Epithelial cell of prostate (primary cell): Measurements from ENCODE around the gene PRR5.

Experiments used
- DNase-seq: peaks from one replicate; pipeline ENCODE4 v3.0.0-alpha.2; 2011; ENCODE audit warnings: low read depth, low spot score
- H3K27ac ChIP-seq: fragments of 450-650 bp; 2 replicates; pipeline ENCODE4 v1.5.1; 2017; ENCODE audit warnings: mild to moderate bottlenecking

Gene PRR5

DNA sequence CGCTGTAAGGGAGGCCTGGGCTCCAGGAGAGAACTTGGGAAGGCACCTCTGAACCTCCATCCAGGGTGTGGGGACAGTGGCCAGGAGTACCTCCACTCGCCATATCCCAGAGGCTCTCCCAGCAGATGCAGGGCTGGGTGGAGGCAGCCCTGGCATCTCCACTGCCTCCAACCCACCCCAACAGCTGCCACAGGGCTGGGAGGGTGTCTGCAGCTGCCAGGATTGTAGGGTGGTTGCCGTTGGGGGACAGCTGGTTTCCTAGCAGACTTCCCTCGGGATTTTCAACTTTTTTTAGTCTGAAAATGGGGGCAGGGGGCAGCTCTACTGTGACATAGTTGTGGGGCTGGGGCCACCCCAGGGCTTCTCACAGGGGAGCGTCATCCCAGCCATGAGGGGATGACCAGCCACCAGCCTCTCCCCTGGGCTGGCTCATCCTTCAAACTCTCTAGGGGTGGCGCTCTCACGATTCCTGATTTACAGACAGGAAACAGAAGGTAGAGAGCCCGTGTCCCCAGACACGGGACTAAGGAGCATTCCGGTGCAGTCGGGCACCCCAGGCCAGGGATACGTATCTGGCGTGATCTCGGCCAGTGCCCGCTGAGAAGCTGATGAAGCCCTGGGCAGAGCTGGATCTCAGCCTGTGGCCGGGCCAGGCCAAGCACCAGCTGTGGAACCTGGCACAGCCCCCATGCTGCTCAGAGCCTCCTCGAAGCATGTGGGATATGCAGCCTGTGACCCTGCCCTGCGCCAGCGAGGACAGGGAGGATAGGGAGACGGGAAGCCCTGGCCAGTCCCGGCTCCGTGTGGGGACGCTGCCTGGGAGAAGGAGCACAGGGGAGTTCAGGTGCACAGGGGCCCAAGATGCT is 9.9 kb downstream of the PRR5 start:
- DNase-seq, result no peak
- no peak overlapping the region for H3K27ac ChIP-seq

DNA sequence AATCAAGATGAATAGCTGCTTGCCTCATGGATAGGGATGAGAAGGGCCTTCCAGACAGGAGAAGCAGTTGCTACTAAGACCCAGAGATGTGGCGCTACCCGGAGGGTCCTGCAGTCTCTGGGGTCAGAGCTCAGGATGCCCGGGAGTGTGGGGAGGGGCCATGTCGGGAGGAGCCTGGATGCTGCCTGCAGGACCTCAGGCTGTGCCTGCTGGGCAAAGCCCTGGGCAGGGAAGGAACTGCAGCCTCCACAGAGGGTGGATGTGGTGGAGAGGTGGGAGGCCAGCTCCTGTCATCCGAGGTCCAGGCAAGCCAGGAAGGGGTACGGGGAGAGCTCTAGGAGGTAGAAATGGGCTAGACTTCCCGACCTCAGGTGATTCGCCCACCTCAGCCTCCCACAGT is 11.0 kb downstream of the PRR5 start:
- DNase-seq, result no peak
- H3K27ac ChIP-seq, result no peak overlapping the region

DNA sequence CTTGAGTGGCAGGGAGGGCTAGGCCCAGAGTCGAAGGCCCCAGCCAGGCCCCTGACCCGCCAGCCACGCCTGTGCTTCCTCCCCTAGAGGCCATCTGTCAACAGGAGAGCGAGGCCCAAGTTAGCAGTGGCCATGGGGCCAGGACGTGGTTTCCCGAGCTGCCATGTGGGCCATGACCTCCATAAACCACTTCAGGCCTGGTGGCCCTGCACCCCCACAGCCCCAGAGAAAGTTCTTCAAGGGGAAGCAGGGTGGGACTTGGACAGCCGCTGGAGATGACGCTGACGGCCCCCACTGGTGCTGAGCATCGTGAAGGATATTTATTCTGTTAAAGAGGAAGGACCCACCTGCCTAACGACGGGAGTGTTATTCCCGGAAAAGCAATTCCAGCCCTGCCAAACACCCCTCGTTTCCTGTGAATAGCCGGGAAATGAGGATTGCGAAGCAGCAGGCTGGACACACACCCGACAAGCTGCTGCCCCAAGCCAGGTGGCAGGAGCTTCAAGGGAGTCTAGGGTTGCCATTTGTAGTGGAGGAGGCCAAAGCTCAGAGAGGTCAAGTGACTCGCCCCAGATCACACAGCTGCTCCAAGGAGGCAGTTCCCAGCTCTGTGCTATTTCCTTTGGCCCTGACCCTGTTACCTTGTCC is 12.8 kb downstream of the PRR5 start:
- DNase-seq, result no peak
- no peak overlapping the region for H3K27ac ChIP-seq

DNA sequence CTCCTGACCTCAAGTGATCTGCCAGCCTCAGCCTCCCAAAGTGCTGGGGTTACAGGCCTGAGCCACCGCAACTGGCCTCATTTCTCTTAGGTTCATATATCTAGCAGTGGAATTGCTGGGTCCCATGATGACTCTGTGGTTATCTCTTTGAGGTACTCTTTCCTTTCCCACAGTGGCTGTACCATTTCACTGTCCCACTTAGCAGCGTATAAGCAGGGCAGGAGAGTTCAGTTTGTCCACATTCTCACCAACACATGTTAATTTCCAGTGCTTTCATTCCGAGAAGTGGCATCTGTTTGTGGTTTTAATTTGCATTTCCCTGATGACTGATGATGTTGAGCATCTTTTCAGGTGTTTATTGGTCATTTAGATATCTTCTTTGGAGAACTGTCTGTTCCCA is 16.4 kb downstream of the PRR5 start:
- DNase-seq, result no peak
- no peak overlapping the region for H3K27ac ChIP-seq

DNA sequence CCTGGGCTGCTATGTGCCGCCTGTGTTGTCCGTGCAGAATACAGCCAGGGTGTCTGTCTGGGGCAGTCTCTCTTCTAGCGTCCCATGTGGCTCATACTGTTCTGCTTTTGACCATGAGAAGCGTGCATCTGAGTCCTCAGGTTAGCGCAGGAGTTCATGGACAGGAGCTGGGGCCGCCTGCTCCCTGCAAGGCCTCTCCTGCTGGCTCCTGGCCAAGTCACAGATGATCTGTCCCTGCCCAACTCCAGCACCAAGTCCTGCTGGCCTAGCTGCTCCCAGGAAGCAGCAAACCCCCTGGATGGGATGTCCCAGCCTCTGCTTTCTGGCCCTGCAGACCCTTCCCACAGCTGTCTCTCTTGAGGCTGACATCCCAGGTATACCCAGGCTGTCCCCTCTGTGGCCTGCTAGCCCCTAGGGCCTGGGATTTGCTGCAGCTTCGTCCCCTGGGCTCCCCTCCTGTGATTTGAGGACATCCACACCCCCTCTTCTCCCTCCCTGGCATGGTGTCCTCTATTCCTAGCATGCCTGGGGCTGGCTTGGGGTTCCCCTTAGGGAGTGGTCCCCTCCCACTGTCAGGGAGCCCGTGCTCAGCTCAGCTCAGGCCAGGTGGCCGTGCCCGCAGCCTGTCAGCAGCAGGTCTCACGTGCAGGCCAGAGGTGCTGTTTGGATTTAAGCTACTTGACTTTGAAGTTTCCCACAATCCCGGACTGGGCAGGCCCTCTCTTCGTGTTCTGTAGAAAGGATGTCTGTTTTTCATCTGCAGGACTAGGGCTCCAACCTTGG is 17.8 kb downstream of the PRR5 start:
- no peak overlapping the region for H3K27ac ChIP-seq

DNA sequence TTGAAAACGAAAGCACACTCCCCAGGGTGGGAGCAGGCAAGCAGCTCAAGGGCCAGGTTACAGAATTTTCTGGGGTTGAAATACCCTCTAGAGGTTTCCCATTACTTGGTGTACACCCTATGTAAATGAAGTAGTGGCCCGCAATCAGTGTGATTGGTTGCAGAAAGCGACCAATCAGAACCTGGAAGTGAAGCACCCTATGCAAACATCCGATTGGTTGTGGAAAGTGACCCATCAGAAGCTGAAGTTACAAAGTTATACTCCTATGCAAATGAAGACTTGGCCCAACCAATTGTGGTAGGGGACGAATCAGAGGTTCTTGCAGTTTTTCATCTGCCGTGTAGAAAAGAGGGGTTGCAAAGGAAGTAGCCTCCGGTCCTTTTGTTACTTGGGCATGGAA is 19.2 kb downstream of the PRR5 start:
- DNase-seq, result no peak
- no peak overlapping the region for H3K27ac ChIP-seq

More for the DNA sequence above, 17.8 kb downstream of the PRR5 start:
- no peak for DNase-seq

DNA sequence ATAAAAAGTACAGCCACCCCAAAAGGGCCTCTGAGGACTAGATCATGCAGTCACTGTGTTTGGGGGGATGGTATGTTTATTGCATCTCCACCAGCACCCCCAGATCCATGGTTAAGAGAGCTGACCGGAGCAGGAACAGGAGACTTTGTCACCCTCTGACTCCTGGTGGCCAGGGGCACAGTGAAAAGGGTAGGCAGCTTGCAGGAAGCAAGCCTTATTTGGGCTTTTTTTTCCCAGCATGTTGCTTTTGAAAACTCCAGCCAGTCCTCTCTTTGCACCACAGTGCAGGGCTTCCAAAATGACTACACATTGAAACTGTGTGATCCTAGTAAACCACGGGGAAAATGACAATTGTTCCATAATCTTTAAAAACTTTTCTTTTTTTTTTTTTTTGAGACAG is 20.6 kb downstream of the PRR5 start:
- H3K27ac ChIP-seq, result no peak overlapping the region
- no peak for DNase-seq

DNA sequence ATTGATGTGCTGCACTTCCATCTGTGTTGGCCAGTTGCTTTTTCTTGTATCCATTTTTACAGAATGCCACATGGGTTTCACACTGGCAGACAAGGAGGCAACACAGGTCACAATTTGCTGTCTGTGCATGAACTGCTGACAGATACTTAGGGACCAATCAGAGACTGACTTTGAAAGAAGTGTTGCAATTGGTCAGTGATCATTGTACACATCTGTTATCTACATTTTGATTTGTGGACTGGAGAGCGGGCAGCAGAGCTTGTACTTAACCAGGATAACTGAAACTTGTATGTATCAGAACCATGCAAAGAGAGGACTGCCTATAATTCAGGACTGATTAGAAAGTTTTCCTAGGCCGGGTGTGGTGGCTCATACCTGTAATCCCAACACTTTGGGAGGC is 21.8 kb downstream of the PRR5 start:
- DNase-seq, result no peak
- H3K27ac ChIP-seq, result no peak overlapping the region

DNA sequence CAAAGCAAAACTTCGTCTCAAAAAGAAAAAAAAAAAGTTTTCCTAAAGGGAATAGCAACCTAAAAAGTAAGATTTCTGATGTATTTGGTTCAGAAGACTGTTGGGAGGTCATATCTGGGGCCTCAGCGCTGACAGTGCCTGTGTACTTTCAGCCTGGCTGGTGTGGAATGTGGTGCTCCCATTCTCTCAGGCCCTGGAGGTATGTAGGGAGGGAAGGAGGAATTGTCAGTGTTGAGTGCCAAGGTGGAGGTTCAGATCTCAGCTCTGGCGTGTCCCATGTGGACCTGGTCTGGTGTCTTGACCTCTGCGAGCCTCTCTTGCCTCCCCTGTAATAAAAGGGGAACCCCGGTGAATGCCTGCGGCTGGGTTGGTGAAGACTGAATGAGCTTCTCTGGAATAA is 22.4 kb downstream of the PRR5 start:
- H3K27ac ChIP-seq, result no peak overlapping the region
- no peak for DNase-seq

DNA sequence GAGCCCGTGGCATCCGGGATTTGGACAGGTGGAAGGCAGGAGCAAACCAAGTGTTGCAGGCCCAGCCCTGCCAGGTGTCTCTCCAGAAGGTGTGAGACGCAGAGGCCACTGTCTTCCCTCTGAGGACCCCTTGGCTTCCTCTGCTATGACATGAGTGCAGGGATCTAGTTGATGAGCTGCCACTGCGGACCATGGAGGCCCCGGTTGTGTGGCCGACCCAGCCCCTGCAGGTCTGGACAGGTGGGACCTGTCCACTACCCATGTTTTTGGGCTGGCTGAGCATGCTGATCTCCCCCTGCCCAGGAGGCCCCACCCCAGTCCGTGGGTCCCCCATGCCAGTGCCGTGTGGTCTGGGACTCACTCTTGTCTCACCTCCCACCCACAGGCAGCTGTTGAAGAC is 22.9 kb downstream of the PRR5 start:
- no peak for DNase-seq
- no peak overlapping the region for H3K27ac ChIP-seq

DNA sequence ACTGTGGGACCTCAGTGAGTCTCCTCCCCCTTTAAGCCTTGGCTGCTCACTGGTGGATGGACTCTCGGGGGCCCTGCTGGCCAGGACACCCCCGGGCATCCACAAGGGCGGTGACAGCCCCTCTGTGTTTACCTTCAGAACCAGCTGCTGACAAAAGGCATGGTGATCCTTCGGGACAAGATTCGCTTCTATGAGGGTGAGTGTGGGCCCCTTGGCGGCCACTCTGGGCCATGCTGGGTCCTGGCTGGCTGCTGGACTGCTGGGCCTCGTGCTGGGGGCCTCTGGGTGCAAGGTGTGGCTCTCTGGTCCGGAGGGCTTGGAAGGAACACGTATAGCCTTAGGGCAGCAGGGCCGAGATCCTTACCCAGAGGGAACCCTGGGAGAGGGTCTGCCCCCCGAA is 24.4 kb downstream of the PRR5 start:
- no peak overlapping the region for H3K27ac ChIP-seq
- DNase-seq, result no peak

DNA sequence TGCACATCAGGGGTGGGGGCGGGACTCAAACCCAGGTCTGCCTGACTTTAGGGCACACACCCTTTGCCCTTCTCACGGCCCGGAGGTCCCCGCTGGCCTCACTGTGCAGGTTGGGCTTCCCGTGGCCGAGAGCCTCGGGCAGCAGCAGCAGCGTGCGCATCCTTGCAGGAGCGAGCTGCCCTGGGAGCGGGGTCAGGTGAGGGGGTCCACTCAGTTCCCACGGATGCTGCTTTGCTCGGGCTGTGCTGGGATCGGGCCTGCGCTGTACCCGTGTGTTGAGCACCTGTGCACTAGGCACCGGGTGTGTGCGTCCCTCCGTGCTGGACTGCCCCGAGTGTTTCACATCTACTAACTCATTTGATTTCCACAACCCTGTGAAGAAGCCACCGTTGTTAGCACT is 25.1 kb downstream of the PRR5 start:
- DNase-seq, result no peak
- no peak overlapping the region for H3K27ac ChIP-seq

DNA sequence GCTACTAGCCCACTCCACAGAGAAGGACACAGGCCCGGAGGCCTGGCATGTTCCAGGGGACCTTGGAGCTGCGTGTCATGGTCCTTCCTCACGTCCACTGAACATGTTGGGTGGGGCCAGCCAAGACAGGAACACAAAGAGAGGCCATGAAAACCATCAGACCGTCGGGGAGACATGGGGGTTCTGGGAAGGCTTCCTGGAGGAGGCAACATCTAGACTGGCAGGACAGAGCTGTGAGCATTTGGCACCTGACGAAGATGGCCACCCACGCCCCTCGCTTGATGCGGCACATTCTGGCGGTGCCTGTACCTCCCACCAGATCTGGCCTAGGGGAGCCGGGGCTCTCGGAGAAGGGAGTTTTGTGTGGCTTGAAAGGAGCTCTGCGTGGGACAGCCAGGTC is 25.7 kb downstream of the PRR5 start:
- no peak overlapping the region for H3K27ac ChIP-seq
- DNase-seq, result no peak

DNA sequence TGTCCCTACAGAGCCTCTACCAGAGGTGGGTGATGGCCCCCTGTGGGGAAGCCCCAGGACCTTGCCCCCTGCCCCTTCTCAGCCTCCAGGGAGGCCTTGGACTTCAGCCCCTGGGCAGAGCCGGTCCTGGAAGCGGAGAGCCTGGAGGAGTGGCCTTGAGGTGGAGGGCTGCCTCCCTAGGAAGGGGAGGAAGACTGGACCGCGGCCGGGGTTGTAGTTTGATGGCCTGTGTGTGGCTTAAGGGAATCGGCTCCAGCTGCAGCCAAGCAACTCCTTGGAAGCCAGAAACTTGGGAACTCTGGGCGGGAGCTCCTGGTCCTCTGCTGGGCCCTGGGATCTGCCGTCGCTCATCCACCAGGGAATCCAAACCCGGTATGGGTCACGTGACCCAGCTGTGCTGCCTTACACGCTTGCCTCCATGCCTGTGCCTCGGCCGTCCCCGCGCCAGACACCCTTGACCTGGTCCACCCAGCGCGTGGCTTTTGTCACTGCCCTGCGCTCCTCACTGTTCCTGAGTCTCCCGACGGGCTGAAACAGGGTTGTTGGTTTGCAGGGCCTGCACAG is 26.8 kb downstream of the PRR5 start:
- H3K27ac ChIP-seq, result no peak overlapping the region
- no peak for DNase-seq

DNA sequence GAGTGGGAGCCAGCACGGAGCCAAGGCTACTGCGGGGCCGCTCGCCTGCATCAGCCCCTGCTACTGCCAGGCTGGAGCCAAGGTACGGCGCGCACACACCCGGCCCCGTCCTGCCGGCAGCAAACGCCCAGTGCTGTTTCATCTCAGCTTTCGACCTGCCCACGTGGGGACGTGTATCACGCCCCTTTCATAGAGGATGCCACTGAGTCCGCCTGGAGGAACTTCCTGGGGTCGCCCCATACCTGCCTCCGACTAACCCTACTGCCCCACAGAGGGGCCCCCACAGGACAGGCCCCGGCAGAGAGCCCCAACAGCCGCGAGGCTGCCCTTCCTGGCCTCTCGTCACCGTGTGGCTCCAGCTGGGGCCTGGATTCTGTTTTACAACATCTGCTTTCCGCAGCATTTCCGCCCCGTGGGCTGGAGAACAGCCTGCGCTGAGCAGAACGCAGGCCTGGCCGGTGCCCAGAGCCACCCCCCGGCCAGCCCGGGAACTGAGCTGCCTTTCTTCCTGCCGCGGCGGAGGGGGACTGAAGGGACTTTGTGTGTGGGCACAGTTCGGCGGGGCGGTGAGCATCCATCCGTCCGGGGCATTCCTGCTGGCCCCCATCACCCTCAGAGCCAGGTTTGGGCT is 27.5 kb downstream of the PRR5 start:
- DNase-seq, result no peak
- no peak overlapping the region for H3K27ac ChIP-seq

DNA sequence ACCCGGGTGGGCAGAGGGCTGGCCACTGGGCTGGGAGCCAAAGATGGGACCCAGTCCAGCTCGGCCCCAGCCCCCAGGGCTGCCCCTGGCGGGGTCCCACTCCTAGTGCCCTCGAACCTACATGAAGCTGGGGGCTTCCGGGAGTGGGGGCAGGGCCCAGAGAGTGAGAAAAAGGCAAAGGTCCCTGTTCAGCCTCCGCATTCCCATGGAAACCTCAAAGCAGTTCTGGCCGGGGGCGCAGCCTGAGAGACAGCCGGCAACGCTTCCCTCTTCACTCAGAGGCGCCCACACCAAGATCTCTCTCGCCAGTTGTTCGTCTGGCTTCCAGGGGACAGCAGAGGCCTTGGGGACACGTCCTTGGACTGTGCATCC is 28.0 kb downstream of the PRR5 start:
- H3K27ac ChIP-seq, result no peak overlapping the region
- no peak for DNase-seq

DNA sequence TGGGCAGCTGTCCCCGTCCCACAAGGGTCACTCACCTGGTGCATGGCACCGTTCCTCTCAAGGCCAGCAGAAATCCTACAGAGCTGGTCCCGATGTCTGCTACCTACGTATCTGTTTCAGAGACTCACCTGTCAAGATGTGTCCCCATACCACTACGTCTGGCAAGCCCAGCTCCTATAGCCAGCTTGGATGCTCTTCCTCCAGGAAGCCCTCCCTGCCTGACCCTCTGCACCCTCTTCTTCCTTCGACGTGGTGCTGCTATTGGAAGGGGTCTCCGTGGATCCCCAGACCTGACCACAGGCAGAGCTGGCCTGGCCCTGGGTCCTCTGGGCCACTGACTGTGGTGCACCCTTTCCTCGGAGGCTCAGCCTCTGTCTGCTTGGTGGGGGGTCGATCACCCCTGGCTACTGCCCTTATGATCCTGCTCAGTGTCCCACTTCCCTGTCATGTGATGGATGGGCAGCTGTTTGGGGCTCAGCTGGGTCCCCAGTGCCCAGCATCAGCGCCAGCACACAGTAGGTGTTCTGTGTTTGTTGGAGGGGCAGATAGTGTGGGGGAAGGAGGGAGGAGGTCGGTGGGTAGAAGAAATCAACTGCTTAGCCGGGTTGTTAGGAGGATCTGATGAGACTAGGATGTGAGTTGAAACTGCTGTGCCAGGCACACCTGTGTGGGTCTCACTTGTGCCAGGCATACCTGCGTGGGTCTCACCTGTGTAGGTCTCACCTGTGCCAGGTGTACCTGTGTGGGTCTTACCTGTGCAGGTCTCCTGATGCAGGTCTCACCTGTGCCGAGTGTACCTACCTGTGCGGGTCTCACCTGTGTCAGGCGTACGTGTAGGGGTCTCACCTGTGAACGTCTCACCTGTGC is 28.7 kb downstream of the PRR5 start:
- no peak for DNase-seq
- H3K27ac ChIP-seq, result no peak overlapping the region

DNA sequence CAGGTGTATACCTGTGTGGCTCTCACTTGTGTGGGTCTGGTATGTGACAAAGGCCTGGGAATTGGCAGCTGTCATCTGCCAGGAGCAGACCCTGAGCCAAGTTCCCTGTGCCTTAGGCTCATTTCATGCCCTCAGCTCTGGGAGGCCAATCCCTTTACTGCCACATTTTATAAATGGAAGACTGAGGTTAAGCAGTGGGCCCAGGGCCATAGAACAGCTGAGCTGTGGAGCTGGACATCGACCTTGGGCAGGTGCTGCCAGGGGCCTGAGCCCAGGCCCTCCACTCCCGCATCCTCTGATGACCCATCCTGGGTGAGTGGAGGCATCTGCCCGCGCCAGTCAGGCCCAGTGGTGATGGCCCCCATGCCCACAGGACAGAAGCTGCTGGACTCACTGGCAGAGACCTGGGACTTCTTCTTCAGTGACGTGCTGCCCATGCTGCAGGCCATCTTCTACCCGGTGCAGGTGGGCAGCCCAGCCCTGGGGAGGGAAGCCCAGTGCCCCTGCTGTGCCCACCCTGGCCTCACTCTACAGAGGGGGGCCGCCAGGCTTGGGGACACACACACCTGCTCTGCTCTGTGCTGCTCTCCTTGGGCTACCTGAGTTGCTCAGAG is 29.5 kb downstream of the PRR5 start:
- no peak overlapping the region for H3K27ac ChIP-seq
- no peak for DNase-seq

DNA sequence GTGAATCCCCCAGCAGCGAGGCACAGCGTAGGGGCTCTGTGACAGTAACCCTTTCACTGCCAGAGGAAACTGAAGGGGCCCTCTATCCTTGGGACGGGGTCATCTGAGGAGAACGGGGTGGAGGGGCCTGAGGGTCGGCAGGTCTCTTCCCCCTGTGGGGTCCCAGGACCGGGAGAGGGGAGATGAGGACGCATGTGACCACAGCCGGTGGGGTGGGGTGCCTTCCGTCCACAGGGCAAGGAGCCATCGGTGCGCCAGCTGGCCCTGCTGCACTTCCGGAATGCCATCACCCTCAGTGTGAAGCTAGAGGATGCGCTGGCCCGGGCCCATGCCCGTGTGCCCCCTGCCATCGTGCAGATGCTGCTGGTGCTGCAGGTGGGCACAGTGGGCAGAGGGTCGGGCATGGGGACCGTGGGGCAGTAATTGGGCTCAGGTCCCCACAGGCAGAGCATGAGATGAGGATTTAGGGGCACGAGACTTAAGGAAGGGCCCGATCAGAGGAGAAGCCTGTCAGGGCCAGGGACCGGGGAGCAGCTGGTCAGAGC is 30.1 kb downstream of the PRR5 start:
- DNase-seq, result no peak
- H3K27ac ChIP-seq, result no peak overlapping the region
